HG03039 (cell line): ENCODE data around the gene GRK3.
A peak's percentile ranks its signal among the peaks of the same experiment; 100 is the strongest.

Source experiments
- ATAC-seq: cut with Tn5 transposase; IDR thresholded peaks from one replicate; pipeline ENCODE4 v1.9.1; 2021; ENCODE audit warnings: mild to moderate bottlenecking, moderate library complexity; ENCODE audit not compliant: unreplicated experiment

GRK3 gene

GRCh38 chr22:25656724-25657123 lies 92.2 kb downstream of the GRK3 start:
- ATAC-seq, result peak; percentile 67

GRCh38 chr22:25658633-25659032 lies 94.2 kb downstream of the GRK3 start:
- ATAC-seq, result no peak

GRCh38 chr22:25659413-25659812 lies 94.9 kb downstream of the GRK3 start:
- no peak for ATAC-seq

- ATAC-seq, result no peak
These were observed 95.9 kb downstream of the GRK3 start for GRCh38 chr22:25660336-25660735.

- no peak for ATAC-seq
These were observed 96.6 kb downstream of the GRK3 start for GRCh38 chr22:25661073-25661472.

GRCh38 chr22:25663654-25664053 lies 99.2 kb downstream of the GRK3 start:
- no peak for ATAC-seq

- no peak for ATAC-seq
These were observed 101.8 kb downstream of the GRK3 start for GRCh38 chr22:25666308-25666707.

- no peak for ATAC-seq
These were observed 104.0 kb downstream of the GRK3 start for GRCh38 chr22:25668437-25668836.

- ATAC-seq, result no peak
These were observed 105.0 kb downstream of the GRK3 start for GRCh38 chr22:25669253-25670069.

- ATAC-seq, result no peak
These were observed 105.6 kb downstream of the GRK3 start for GRCh38 chr22:25670070-25670461.

- no peak for ATAC-seq
These were observed 108.0 kb downstream of the GRK3 start for GRCh38 chr22:25672289-25673084.

GRCh38 chr22:25673713-25674112 lies 109.2 kb downstream of the GRK3 start:
- no peak for ATAC-seq

GRCh38 chr22:25677631-25678030 lies 113.2 kb downstream of the GRK3 start:
- no peak for ATAC-seq

GRCh38 chr22:25680051-25680450 lies 115.6 kb downstream of the GRK3 start:
- ATAC-seq, result no peak

GRCh38 chr22:25680956-25681355 lies 116.5 kb downstream of the GRK3 start:
- no peak for ATAC-seq

GRCh38 chr22:25682109-25682508 lies 117.6 kb downstream of the GRK3 start:
- no peak for ATAC-seq

- ATAC-seq, result no peak
These were observed 124.2 kb downstream of the GRK3 start for GRCh38 chr22:25688627-25689026.

- no peak for ATAC-seq
These were observed 125.2 kb downstream of the GRK3 start for GRCh38 chr22:25689631-25690030.

- ATAC-seq, result no peak
These were observed 126.3 kb downstream of the GRK3 start for GRCh38 chr22:25690798-25691197.

GRCh38 chr22:25692397-25693267 lies 128.2 kb downstream of the GRK3 start:
- ATAC-seq, result no peak

- ATAC-seq, result no peak
These were observed 128.7 kb downstream of the GRK3 start for GRCh38 chr22:25693268-25693565.
